HG02981 (cell line): ENCODE measurements around the gene R3HDM2.
"Not testable (repeated sequence)": the region's sequence is repeated elsewhere in the genome, so short reads cannot be mapped to it uniquely, and the experiment has no call there.

Source experiments
- ATAC-seq: cut with Tn5 transposase; IDR thresholded peaks from one replicate; pipeline ENCODE4 v1.9.1; 2021; ENCODE audit warnings: mild to moderate bottlenecking, moderate library complexity; ENCODE audit not compliant: unreplicated experiment

The R3HDM2 gene

DNA sequence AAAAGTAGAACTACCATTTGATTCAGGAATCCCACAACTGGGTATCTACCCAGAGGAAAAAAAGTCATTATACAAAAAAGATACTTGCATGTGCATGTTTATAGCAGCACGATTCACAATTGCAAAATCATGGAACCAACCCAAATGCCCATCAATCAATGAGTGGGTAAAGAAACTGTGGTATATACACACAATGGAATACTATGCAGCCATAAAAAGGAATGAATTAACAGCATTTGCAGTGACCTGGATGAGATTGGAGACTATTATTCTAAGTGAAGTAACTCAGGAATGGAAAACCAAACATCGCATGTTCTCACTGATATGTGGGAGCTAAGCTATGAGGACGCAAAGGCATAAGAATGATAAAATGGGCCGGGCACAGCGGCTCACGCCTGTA, 154.6 kb downstream of the R3HDM2 start:
- ATAC-seq: not testable (repeated sequence)

DNA sequence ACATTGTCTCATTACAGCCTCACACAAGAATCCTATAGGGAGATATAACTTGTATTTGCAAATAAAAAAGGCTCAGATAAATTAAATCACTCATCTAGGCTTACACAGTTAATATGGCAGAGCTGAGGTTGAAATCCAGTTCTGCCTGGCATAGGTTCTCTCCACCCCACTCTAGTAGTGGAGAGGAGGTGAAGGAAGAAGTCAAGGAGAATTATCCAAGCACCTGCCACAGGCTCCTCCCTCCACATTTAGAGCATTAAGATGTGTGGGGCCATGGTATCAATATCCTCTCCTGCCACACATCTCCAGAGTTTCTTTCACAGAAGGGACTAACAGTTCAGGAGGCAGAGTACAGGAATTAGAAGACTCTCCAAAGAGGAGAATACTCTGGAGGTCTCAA, 157.3 kb downstream of the R3HDM2 start:
- no peak for ATAC-seq

DNA sequence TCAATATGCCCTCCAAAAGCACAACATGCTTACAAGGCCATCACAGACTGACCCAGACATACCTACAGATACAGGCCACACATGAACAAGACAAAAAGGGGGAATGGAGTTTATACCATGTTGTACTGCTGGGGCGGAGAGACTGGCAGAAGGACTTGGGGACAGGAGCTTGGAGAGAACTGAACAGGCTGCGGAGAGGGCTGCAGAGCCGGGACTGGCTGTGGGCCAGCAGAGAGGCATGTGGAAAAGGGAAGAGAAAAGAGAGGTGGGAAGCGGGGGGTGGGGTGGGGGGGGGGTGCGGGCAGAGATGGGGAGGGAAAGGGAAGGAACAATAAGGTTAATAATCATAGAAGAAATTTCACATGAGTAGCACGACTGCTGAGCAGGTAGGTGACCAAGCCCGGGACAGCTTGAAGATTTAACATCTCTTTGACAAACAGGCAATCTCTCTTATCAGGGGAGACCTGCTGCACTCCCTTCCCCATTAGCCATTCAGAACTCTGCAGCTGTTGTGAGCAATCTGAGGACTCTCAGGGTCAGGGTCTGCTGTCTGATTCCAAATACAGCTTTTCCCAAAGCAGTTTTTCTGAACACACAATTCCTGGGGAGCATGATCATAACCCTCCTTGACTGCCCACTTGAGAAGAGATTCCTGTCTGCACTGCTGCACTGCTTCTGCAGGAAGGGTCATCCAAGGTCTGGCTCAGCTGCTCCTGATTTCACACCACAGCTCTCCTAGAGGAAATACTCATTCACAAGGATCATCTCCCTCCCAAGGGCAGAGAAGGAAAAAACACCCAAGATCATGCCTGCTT, 158.3 kb downstream of the R3HDM2 start:
- ATAC-seq: no peak

DNA sequence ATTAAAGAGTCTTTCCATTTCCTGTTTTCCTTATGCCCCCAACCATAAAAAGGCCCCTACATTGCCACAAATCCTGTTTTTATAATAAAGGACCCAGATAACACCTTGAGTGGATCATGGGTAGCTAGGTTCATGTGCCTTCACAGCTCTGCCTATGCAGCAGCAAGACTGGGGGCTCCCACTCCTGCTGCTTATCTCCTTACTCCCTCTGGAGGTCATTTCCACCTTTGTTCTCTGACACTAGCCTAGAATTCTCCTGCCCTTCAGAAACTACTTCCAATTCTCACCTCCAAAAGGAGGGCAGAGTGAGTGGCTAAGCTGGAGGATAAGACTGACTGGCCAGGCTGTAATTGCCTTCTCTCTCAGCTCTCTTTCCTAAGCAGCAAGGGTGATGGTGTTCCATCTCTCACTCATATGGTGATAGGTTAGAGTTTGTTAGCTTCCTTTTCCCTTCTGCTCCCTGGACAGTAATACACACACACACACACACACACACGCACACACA, 159.8 kb downstream of the R3HDM2 start:
- no peak for ATAC-seq

DNA sequence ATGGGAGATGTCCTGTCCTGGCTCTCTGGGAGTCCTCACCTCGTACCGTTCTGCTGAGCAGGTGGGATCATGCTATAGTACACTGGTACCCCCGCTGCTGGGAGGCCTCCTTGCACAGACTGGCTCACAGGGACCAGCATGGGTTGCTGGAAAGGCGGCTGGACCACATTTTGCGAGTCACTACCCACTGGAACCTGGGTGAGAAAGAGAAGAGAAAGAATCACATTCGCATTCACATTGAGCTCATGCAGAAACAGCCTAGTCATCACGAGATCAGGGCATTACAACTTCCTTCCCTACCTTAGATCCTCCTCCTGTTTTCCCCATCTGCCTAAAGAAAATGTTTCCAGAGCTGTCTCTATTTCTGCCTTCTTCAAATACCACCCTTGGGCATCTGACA, 162.6 kb downstream of the R3HDM2 start:
- ATAC-seq: no peak

DNA sequence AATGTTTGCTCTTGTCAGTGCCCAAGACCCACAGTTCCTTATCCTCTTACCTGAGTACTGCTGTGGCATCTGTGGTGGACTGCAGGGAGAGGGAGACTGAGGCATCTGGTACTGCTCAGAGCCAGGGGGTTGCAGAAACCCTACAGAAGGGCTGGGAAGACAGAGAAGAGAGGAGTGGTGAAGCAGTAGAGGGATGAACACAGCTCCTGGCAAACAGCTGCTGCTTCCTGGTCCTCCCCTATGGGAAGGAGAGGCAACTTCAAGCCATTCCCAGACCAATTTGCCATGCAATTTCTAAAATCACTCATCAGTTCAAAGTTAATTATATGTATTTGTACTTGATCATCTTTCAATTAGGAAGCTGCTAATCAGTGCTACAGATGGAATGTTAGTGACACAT, 164.2 kb downstream of the R3HDM2 start:
- no peak for ATAC-seq

DNA sequence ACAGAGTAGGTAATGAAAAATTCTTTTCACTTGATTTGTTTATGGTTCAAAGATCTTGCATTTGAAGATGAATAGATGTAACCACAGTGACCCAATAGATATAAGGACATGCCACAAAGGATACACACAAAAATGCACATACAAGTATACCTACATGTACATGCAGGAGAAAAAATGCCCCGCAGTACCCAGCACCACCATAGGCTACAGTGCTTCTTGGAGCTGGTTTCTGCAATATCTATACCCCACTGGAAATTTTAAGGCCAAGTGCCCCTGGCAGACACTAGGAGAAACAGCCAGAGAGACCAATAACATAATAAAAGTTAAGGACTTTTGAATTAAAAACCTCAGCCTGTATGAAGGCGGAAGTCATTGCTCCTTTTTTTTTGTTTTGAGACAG, 167.7 kb downstream of the R3HDM2 start:
- ATAC-seq: no peak

DNA sequence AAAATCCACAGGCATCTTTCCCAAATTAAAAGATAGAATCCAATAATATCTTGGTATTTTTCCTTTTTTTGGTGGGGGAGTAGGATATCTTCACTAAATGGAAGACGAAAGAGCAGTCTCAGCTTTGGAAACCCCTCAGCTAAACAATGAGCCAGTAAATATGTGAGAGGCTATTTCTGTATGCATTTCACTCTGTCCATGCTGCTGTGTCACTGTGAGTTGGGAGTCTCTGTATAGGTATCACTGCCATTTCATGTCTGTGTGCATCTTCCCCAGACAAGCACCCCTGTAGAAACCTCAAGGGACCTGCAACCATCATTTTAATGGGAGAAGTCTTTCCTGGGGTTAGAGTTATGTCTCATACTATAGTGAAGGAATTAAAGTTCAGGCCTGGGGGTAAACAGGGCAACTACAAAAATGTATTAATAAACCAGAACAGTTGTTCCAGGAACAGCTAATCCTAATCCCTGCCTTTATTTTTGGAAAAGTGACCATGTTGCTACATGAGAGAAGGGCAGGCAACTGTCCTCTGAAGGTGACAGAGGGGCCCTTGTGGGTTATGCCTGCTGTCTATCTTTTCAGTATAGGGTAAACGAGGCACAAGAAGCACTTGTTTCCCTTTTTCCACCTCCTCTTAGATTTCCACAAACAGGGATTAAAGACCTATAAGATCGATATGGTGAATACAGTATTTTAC, 168.6 kb downstream of the R3HDM2 start:
- ATAC-seq: no peak

DNA sequence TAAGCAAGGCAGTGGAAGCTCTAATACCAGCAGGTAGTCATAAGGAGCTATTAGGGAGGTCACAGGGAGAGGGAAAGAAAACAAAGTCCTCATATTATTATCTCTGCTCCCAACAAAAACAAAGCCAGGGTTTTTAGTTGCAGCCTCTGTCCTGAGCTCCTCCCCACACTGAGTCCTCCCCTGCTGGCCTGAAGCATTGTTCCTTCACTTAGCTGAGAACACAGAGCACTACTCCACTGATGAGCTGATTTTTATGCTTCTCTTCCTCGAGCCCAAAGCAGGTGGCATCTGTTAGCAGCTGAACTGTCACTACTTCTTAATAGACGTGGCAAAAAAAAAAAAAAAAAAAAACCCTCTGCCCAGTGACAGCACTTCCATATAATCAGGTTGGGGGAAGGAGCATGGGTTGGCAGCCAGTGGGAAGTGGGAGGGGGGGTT, 169.4 kb downstream of the R3HDM2 start:
- no peak for ATAC-seq

DNA sequence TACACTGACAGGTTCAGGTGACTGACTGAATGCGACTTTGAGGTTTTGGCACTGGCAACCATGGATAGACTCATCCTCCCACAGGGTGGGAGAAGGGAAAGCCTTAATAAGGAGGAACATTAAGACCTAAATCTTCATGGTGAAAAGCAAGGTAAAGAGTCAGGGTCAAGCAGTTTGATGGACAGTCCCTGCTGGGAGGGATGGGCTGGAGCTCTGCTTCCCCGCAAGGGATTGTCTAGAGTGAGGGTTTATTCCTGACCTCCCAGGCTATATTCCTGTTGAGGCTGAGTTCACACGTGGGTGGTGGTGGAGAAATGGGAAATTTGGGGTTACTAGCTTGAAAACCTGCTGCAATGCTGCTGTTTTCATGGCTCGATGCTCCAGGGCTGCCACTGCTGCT, 170.5 kb downstream of the R3HDM2 start:
- no peak for ATAC-seq

DNA sequence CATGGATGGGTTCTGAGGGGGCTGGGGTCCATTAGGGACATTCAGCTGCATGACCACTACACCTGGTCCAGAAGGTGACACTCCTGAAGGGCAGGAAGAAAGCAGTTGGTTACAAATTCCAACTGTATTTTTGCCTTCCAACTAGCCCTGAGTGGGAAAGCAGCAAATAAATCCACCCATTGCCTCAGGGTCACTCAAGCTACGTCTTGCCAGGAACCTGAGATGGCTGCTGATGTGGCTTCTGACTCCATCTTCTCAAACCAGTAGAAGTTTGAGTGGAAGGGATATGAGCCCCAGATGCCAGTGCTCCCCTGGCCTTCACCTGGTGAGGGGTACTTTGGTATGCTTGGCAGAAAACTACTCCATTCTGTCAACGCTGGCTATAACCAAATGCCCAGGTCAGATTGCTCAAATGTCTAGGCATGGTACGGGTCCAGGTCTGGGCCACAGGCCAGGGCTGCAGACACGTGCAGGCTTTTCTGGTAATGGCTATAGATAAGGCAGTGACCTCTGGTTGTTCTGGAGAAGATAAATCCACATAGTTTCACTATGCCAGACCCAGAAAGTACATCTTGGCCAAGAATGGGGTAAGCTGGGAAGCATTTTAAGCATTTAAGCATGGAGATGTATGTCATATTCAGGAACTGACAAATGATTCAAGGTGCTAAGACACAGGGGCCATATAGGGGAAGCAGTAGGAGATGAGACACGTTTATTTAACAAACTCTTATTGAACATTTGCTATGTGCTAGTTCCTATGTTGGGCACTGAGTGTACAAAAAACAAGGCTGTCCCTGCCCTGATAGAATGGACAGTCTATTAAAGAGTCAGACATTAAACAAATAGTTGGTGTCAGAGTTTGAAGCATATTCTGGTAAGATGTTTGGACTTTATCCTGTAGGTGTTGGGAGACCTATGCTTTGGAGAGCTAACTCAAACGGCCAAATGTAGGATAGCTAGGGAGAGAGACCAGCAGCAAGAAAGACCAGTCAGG, 171.6 kb downstream of the R3HDM2 start:
- no peak for ATAC-seq

DNA sequence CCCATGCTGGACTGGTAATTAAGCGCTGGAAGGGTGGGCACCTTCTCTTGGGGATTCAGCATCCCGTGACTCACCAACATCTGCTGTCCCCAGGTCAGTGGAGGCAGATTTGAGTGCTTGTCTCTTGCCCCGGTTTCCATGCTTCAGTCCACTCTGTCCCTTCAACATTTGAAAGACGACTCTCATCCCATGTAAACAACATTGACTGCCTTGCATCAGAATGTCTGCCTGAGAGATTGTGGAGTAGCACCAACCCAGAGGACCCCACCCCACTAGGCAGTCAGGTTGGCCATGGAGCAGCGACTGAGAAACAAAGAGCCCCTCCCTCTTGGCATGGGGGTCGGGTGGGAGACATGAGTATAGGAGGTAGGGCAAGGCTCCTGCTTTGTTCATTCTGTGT, 174.9 kb downstream of the R3HDM2 start:
- no peak for ATAC-seq

DNA sequence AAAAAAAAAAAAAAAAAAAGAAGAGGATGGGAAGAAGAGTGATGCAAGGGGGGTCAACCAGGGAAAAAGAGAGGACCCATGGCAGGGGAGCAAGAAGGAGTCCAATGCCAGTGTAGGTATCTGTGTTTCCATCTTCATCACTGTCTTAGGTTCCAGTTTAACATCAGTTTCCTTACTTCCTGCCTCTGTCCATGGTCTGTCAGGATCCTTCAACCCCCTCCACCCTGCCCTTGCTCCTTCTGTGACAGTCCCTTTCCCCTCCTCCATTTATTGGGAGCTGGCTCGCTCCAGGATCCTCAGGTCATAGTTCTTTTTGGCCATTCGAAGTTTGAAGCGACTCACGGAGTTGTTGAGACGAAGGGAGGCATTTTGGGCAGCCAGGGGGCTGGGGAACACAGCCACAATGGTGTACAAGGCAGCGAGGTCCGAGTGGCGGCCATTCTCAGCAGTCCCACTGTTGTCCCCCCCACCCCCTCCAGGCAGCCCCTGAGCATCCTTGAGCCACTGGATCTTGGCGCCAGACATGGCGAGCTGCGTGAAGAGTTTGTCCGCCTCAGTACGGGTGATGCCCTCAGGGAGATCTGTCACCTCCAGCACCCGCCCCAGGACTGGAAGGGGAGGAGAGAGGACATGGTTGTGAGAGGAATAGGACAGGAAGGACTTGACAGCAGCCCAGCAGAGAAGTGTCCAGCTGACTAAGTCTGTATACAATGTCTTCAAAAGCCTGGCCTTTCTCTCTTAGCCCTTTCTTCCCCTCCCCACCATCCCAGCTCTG, 176.2 kb downstream of the R3HDM2 start:
- ATAC-seq: no peak

DNA sequence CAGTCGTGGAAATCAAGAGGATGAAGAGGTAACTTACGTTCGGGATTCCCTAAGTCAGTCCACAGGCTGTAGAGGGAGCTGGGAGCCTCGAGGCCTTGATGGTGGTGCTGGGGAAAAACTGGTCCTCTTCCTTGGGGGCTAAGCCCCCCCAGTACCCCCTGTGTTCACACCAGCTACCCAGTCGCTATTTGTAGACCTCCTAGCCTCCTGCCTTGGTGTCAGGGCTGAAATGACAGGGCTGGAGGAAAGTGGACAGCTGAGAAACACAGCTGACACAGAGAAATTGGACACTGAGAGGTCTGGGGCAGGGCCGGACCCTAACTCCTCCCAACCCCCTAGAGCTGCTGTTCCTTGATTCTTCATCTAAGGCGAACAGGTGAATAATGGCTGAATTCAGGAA, 179.9 kb downstream of the R3HDM2 start, which contains the start of gene STAC3:
STAC3 (minus strand) TSS at position 232 of the 400 bp plus-strand sequence. CDS start 1,551 bp downstream, outside the sequence.
- ATAC-seq: no peak

DNA sequence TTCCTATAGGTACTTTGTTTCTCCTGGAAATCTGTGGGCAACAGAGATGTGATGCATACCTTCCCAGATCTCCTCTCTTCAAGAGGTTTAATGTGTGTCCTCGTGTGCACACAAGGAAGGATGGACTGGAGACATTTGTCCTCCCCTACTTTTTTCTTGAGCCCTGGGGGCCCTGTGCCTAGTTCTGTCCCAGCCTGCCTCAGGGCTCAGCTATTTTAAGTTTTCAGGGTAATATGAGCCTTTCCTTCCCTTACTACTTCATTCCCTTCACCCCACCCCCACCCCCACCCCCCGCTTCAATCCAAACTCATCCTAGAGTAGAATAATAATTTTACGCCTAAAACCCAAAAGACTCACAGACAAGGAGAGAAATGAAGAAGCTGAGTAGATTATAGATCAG, 180.3 kb downstream of the R3HDM2 start:
- ATAC-seq: no peak

DNA sequence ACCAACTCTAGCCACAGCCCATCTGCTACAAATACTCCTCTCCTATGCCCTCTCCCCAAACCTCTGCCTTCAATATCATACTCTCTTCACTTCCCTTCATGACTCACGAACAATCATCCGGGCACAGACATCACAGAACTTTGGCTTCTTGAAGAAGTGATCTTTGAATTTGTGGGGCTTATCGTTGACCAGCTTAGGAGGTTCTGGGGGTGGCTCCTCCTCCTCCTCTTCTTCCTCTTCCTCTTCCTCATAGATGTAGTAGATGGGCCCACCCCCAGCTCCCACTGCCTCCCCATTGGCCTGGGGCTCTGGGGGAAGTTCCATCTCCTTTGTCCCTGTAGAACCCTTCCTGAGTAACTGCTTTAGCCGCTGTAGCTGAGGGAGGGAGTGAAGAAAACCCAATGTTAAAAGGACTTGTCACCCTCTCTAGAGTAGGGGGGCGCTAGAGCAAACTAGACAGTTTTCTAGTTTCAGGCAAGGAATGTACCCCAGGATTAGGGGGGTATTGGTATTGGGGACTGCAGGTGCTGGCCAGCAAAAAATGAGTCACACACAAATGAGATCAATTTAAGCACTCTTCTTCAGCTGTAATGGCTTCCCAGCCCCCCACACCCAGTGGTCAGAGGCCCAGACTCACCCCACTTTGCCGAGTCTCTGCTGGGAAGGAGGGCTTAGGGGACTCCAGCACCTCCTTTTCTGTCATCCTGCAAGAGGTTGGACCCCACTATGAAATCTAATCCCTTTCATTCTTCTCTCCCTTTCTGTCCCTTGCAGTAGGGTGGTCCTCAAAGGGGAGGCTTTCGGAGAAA, 181.7 kb downstream of the R3HDM2 start:
- ATAC-seq: no peak

DNA sequence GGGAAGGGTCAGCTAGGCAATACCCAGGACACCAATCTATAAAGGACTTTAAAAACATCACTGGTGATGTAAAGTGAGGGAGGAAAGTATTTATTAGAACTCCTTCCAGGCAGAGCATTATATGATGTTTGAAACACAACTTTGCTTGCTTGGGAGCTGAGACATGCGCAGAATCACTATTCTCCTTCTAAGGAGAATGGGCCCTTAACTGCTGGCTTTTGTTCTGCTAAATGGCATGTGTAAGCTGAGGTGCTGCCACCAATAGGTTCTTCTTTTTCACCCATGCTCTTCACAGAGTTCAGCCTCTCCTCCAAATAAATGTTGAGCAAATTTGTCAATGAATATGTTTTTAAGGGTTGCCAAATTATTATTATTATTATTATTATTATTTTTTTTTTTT, 183.8 kb downstream of the R3HDM2 start:
- ATAC-seq: no peak

DNA sequence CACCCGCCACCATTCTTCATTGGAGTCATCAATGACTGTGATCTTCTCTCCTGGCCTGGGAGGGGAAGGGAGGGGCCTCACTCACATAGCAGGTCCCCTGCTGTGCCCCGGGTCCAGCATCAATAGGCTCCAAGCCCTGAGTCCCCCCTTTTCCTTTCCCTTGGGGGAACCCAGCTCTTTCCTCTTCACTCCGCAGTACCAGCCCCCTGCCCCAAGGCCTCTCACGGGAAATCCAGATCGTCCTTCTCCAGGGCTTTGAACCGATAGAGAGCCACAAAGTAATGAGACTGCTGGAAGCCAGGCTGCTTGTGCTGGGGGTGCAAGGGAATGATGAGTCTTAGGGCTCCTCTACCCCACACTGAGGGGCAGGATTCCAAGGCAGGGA, 186.5 kb downstream of the R3HDM2 start:
- no peak for ATAC-seq
